HG03432 (cell line): ENCODE results near the gene HIGD1C.
"Not testable (repeated sequence)": the region's sequence is repeated elsewhere in the genome, so short reads cannot be mapped to it uniquely, and the experiment has no call there.

Experiments used
- ATAC-seq: cut with Tn5 transposase; IDR thresholded peaks from one replicate; pipeline ENCODE4 v1.9.1; 2021; ENCODE audit warnings: mild to moderate bottlenecking, moderate library complexity; ENCODE audit not compliant: unreplicated experiment

HIGD1C gene

GRCh38 chr12:51013441-51013840 lies 61.1 kb downstream of the HIGD1C start:
- ATAC-seq = no peak

- not testable (repeated sequence) for ATAC-seq
Measured at GRCh38 chr12:51014467-51014866, 62.1 kb downstream of the HIGD1C start.

GRCh38 chr12:51017452-51017851 lies 65.1 kb downstream of the HIGD1C start:
- no peak for ATAC-seq

- no peak for ATAC-seq
Measured at GRCh38 chr12:51018956-51019355, 66.6 kb downstream of the HIGD1C start.

GRCh38 chr12:51019927-51020326 lies 67.6 kb downstream of the HIGD1C start:
- no peak for ATAC-seq
